ENCODE results near the gene PPP2R5A. TPM values are rescaled to one million over a fixed set of nuclear protein-coding genes. Genes with fewer than 3 reads are reported as not detected.
"Not testable (repeated sequence)": the region's sequence is repeated elsewhere in the genome, so short reads cannot be mapped to it uniquely, and the experiment has no call there.

Gene PPP2R5A
- total RNA-seq, 1 experiment from 2014 or later: 36.1 TPM

DNA sequence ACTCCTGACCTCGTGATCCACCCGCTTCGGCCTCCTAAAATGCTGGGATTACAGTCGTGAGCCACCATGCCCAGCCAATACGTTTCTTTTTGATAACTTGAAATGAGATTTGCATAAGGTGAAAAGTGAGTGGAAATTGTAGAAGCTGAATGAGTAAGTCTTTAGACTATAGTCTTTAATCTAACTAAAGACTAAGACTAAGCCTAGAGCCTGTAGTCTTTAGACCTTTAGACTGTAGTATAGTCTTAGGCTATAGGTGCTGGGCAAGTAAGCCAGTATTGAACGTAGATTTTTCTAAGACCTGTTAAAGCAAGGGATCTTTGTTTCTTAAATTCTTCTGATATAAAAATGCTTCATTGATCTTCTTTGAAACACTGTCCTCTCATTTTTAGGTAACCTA, 12.1 kb downstream of the PPP2R5A start:
- no peak for DNase-seq (ENCODE audit: low spot score)

GRCh38 chr1:212301580-212301979, 16.4 kb downstream of the PPP2R5A start:
- no peak for DNase-seq (ENCODE audit: low spot score)

DNA sequence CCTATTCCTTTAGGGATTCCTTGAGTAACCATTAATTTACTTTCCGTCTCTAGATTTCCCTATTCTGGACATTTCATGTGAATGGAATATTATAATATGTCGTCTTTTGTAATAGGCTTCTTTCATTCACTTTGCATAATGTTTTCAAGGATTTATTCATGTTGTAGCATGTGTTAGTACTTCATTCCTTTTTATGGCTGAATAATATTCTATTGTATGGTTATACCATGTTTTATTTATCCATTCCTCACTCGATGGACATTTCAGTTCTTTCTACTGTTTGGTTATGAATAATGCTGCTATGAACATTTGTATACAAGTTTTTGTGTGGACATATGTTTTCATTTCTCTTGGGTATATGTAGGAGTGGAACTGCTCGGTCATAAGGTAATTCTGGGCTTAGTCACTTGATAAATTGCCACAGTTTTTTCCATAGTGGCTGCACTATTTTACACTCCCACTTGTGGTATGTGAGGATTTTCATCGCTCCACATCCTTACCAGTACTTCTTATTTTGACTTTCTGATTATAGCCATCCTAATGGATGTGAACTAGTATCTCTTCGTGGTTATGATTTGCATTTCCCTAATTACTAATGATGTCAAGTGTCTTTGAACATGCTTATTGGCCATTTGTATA, 17.7 kb downstream of the PPP2R5A start:
- no peak for DNase-seq (ENCODE audit: low spot score)

DNA sequence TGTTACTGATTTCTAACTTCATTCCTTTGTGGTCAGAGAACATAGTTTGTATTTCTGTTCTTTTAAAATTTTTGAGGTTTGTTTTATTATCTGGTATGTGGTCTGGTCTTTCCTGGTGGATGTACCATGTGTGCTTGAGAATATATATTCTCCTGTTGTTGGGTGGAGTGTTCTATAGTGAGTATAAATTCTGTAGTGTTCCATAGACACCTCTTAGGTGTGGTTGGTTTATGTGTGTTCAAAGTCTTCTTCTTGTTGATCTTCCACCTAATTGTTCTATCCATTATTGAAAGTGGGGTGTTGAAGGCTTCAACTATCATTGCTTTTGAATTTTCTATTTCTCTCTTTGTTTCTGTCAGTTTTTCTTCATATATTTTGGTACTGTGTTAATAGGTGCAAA, 20.1 kb downstream of the PPP2R5A start:
- DNase-seq (ENCODE audit: low spot score): no peak

GRCh38 chr1:212305984-212306452, 20.8 kb downstream of the PPP2R5A start:
- DNase-seq (ENCODE audit: low spot score): not testable (repeated sequence)

GRCh38 chr1:212309967-212310366, 24.8 kb downstream of the PPP2R5A start:
- DNase-seq (ENCODE audit: low spot score): no peak

DNA sequence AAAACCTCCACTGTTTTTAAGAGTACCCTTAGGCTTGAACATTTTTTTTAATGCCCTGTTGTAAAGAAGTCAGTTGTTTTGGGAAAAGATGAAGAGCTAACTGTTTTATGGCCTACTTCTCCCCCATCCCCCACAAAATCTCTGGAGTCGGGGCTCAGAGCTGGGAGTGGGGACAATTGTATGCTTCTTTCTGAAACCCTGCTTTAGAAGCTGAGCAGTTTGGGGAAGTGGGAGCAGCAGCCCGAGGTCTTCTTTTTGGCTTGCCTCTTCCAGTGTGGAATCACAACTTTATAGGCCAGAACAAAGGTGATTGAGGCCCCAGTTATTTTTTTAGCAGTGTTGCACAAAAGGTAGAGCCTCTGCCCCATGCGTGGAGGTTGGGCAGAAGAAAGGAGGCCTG, 25.2 kb downstream of the PPP2R5A start:
- DNase-seq (ENCODE audit: low spot score): no peak

DNA sequence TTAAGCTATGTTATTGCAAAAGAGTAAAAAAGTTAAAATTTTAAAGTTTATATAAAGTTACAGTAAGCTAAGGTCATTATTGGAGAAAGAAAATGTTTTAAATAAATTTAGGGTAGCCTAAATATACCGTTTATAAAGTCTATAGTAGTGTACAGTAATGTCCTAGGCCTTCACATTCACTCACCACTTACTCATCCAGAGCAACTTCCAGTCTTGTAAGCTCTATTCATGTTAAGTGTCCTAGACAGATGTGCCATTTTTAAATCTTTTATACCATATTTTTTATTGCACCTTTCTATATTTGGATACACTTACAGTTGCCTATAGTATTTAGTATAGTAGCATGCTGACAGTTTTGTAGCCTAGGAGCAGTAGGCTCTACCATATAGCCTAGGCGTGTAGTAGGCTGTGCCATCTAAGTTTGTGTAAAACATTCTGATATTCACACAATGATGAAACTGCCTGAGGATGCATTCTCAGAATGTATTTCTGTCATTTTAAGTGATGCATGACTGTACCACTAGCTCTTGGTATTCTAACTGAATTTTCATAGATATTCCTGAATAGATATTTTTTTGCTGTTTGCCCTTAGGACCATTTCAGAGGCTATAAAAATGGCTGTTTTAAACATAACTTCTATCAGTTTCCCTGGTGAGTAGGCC, 26.8 kb downstream of the PPP2R5A start:
- DNase-seq (ENCODE audit: low spot score): no peak

DNA sequence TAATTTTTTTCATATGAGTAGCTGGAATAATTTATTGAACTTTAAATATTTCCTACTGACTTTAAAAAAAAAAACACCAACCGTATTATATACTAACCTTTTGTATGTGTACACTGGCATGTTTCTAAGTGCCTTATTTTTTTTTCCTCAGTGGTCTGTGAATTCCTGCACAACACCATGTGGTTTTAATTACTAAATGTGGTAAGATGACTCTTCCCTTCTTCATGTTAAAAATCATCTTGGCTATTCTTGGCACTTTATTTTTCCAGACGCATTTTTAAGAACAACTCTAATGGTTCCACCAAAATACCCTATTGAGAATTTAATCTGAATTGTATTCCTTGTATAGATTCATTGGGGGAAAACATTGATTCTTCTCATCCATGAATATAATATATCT, 28.4 kb downstream of the PPP2R5A start:
- no peak for DNase-seq (ENCODE audit: low spot score)

GRCh38 chr1:212315184-212315583, 30.0 kb downstream of the PPP2R5A start:
- DNase-seq (ENCODE audit: low spot score): no peak

- peak; percentile 58 for DNase-seq (ENCODE audit: low spot score)
Observed at GRCh38 chr1:212315907-212316306, 30.7 kb downstream of the PPP2R5A start.

GRCh38 chr1:212317916-212318315, 32.7 kb downstream of the PPP2R5A start:
- no peak for DNase-seq (ENCODE audit: low spot score)

- DNase-seq (ENCODE audit: low spot score): not testable (repeated sequence)
Observed at GRCh38 chr1:212321031-212321430, 35.8 kb downstream of the PPP2R5A start.

DNA sequence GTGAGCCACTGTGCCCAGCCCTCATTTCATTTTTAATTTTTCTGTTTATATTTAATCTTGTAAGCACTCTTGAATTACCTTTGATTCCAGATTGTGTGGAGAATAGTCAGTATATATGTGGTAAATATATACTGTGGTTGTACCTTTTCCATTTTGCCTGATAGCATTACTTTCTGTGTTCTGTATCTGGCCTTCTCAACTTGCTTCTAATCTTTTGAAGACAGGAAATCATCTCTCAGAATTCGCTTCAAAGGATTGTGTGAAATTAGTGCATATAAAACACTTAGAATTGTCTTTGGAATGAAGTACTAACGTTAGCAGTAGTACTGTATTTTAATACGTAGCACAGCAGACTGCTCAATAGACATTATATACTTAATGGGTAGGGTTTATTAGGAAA, 37.9 kb downstream of the PPP2R5A start:
- no peak for DNase-seq (ENCODE audit: low spot score)

- DNase-seq (ENCODE audit: low spot score): no peak
Observed at GRCh38 chr1:212326541-212326940, 41.3 kb downstream of the PPP2R5A start.

DNA sequence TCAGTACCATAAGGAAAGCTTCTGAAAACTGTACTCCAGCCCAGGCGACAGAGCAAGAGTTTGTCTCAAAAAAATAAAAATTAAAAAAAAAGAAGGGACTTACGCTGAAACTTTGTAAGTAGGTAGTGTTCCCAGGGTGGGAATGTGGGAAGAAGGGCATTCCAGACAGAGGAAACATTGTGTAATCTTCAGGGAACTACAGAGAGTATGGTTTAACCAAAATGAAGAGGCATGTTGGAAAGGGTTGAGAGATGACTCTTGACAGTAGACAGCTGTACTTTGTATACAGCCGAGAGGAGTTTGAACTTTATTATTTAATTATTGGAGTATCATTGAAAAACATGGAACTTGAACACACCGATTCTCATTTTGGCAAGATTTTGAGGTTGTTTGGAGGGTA, 43.0 kb downstream of the PPP2R5A start:
- DNase-seq (ENCODE audit: low spot score): no peak

DNA sequence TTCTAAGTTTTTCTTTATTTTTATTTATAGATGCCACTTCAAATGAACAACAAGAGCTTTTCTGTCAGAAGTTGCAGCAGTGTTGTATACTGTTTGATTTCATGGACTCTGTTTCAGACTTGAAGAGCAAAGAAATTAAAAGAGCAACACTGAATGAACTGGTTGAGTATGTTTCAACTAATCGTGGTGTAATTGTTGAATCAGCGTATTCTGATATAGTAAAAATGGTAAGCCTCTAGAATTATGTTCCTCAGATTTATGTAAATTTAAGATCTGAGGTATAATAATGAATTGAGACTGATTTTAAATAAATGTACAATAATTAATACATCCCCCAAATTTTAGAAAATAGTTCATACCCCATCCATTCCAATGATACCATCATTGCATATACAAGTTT, 43.9 kb downstream of the PPP2R5A start:
- DNase-seq (ENCODE audit: low spot score): no peak

GRCh38 chr1:212341090-212341489, 55.9 kb downstream of the PPP2R5A start:
- no peak for DNase-seq (ENCODE audit: low spot score)

DNA sequence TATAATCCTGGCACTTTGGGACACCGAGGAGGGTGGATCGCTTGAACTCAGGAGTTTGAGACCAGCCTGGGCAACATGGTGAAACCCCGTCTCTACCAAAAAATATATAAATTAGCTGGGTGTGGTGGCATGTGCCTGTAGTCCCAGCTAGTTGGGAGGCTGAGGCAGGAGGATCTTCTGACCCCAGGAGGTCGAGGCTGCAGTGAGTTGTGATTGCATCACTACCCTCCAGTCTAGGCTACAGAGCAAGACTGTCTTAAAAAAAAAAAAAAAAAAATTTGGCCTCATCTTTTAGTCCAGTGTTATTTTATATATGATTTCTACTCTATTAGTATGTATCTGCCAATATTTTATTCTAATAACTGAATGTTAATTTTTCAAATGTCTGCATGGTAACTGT, 59.7 kb downstream of the PPP2R5A start:
- DNase-seq (ENCODE audit: low spot score): no peak

GRCh38 chr1:212346601-212347000, 61.4 kb downstream of the PPP2R5A start:
- DNase-seq (ENCODE audit: low spot score): no peak

DNA sequence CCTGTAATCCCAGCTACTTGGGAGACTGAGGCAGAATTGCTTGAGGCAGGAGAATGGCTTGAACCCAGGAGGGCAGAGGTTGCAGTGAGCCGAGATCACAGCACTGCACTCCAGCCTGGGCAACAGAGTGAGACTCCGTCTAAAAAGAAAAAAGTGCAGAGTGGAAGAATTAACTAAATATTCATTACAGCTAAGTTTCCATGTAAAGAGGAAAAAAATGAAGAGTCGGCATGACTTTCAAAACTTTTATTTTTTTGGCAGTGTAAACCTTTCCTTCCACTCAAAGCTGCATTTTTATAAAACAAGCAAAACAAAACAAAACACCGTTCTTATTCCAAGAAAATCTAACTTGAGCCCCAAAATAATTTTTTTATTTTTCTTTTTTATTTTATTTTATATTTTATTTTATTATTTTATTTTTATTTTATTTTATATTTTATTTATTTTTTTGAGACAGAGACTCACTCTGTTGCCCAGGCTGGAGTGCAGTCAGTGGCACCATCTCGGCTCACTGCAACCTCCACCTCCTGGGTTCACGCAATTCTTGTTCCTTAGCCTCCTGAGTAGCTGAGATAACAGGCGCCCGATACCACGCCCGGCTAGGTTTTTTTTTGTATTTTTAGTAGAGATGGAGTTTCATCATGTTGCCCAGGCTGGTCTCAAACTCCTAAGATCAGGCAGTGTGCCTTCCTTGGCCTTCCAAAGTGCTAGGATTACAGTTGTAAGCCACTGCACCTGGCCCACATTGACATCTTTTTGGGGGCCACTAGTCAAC, 66.6 kb downstream of the PPP2R5A start:
- no peak for DNase-seq (ENCODE audit: low spot score)

GRCh38 chr1:212353181-212353580, 68.0 kb downstream of the PPP2R5A start:
- no peak for DNase-seq (ENCODE audit: low spot score)

GRCh38 chr1:212354464-212354863, 69.3 kb downstream of the PPP2R5A start:
- no peak for DNase-seq (ENCODE audit: low spot score)

Measured in HT-29 (cell line).